A549 (cell line): ENCODE measurements around the gene PRSS57.

Experiments used
- CTCF ChIP-seq: fragments of >200 bp; sonication (Bioruptor Twin); formaldehyde crosslinking; IDR thresholded peaks from 3 replicates; pipeline ENCODE4 v1.5.1; 2016
- EP300 ChIP-seq, 2 experiments: fragments of >200 bp; sonication (Bioruptor Twin); formaldehyde crosslinking; IDR thresholded peaks; 2 replicates in 1 of 2; 3 replicates in 1 of 2; pipeline ENCODE4 v1.6.1; 2016 to 2017
- KDM1A ChIP-seq: fragments of 200-600 bp; sonication (generic); IDR thresholded peaks from 2 replicates; pipeline ENCODE4 v1.6.1; 2016; ENCODE audit warnings: low read depth, mild to moderate bottlenecking
- RAD21 ChIP-seq, 2 experiments: fragments of >200 bp in 1 of 2; sonication (Bioruptor Twin) in 1 of 2; formaldehyde crosslinking in 1 of 2; IDR thresholded peaks in 1 of 2; conservative IDR thresholded peaks in 1 of 2; 2 replicates in 1 of 2; 3 replicates in 1 of 2; pipeline ENCODE4 v1.6.1; 2012 to 2018; ENCODE audit warnings: inconsistent platforms in 1 of 2
- RNF2 ChIP-seq: fragments of 200-600 bp; sonication (generic); IDR thresholded peaks from 2 replicates; pipeline ENCODE4 v1.6.1; 2016; ENCODE audit warnings: low read depth, mild to moderate bottlenecking, antibody characterized with exemption, moderate library complexity, borderline replicate concordance
- TF ChIP-seq, protein P1 (sequence below): fragments of 250-450 bp; sonication (Bioruptor Pico); IDR thresholded peaks from 2 replicates; pipeline ENCODE4 v1.5.0; 2020; ENCODE audit warnings: low read depth, mild to moderate bottlenecking, moderate library complexity
- TF ChIP-seq, protein P2 (sequence below): fragments of 450-650 bp; IDR thresholded peaks from 2 replicates; pipeline ENCODE4 v1.6.1; 2014; ENCODE audit warnings: antibody characterized with exemption

DNA sequence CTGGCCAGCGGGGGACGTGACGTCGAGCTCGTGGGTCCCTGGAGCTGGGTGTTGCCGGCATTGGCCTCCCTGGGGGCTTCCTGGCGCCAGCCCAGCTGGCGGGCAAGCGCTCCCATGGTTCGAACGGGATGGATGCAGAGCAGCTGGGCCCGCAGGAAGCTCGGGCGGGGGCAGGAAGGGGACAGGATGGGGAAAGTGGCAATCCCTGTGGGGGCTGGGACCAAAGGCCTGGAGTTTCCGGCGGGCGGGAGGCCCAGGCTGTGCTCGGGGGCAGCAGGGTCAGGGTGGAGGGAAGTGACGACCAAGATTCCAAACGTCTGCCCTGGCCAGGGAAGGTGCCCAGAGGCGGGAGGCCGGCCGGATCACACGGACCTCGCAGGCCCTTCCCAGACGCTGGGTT lies 32.8 kb upstream of the PRSS57 start:
- TF ChIP-seq CTCF (no peak), RNF2 (no peak), RAD21 (conservative IDR thresholded peaks at IDR 0.05 in 1 of 2, IDR thresholded peaks at IDR 0.05 in 1 of 2) (no peak), EP300 (IDR thresholded peaks at IDR 0.05) (no peak), KDM1A (no peak)
- TF ChIP-seq, protein P1, sequence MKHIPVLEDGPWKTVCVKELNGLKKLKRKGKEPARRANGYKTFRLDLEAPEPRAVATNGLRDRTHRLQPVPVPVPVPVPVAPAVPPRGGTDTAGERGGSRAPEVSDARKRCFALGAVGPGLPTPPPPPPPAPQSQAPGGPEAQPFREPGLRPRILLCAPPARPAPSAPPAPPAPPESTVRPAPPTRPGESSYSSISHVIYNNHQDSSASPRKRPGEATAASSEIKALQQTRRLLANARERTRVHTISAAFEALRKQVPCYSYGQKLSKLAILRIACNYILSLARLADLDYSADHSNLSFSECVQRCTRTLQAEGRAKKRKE = no peak
- TF ChIP-seq, protein P2, sequence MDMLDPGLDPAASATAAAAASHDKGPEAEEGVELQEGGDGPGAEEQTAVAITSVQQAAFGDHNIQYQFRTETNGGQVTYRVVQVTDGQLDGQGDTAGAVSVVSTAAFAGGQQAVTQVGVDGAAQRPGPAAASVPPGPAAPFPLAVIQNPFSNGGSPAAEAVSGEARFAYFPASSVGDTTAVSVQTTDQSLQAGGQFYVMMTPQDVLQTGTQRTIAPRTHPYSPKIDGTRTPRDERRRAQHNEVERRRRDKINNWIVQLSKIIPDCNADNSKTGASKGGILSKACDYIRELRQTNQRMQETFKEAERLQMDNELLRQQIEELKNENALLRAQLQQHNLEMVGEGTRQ = no peak
